ENCODE data around the gene TXNL4B. TPM values are rescaled to one million over a fixed set of nuclear protein-coding genes. Genes with fewer than 3 reads are reported as not detected.

Gene TXNL4B
- total RNA-seq, 1 experiment from 2014 or later: 8.3 TPM

DNA sequence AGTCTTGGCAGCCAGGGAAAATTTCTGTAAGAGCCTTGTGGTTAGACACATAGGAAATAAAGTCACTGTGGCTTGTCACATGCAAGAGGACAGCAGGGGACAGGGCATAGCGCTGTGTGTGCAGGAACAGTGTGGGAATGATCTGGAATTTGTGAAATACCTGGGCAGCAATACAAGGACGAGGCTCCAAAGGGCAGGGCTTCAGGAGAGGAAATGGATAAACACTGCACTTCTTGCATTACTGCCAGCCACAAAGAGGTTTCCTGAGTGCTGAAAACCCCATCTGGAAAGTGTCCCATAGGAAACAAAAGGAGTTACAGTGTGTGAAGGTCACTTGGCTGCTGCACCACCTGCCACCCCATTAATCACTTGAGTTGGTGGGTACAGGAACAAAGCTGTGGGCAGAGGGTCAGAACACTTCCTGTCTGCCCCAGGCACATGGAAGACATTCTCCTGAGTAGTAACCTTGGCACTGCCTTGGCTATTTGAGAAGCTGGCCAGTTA is 51.2 kb downstream of the TXNL4B start:
- TF ChIP-seq GRHL2 (CRISPR knock-in tag; IDR thresholded peaks at IDR 0.05; ENCODE audit: insufficient replicate concordance, severe bottlenecking): no peak
- ATAC-seq: no peak
- no peak for DNase-seq (ENCODE audit: low spot score)

GRCh38 chr16:72036098-72036497 is 57.3 kb downstream of the TXNL4B start:
- Mint-ChIP-seq H3K9me3 (no peaks in the 10 kb centered on the region), H3K27ac (0 out of 2 replicates have a peak overlapping the region, but pooled peaks have one; percentile 41), H3K27me3 (ENCODE audit: low read depth) (no peaks in the 10 kb centered on the region; the same call in 1 of the 2 replicates), H3K36me3 (no peaks in the 10 kb centered on the region), H3K4me3 (no peak overlapping the region), H3K4me1 (peaks cover 19% of the 10 kb centered on the region)
- ChIA-PET CTCF (interaction anchor here (0.8 kb wide), 1 partner anchor 15 kb away, joined by 4 read pairs; no protein-coding TSS in a partner anchor), POLR2A (no interaction called here)
- ATAC-seq: peak; percentile 41
- DNase-seq (ENCODE audit: low spot score): no peak
- peak; percentile 91 for TF ChIP-seq PRDM15 (CRISPR knock-in tag; IDR thresholded peaks at IDR 0.05)
- no peak for TF ChIP-seq ZBTB21 (CRISPR knock-in tag; IDR thresholded peaks at IDR 0.05; ENCODE audit: borderline replicate concordance)

More for the DNA sequence above, 51.2 kb downstream of the TXNL4B start:
- Mint-ChIP-seq H3K9me3 (peaks cover 3% of the 10 kb centered on the region; the same call in 1 of the 2 replicates), H3K4me3 (no peak overlapping the region), H3K4me1 (no peaks in the 10 kb centered on the region), H3K36me3 (no peaks in the 10 kb centered on the region), H3K27me3 (ENCODE audit: low read depth) (no peaks in the 10 kb centered on the region), H3K27ac (no peak overlapping the region)
- POLR2A ChIA-PET: no interaction called here
- CTCF ChIA-PET: no interaction called here

Other genes starting within 250 kb of the TXNL4B start
- 21.5 to 23.2 TPM (median 23.0 TPM) in 3 replicates for gene ATXN1L, start 247.6 kb downstream of the TXNL4B start, total RNA-seq (2021)
- gene ZNF821, start 209.4 kb downstream of the TXNL4B start, total RNA-seq (2021): 14.1 to 16.2 TPM (median 15.4 TPM) in 3 replicates
- 255 to 272 TPM (median 268 TPM) in 3 replicates for gene IST1, start 198.1 kb downstream of the TXNL4B start, total RNA-seq (2021)
- gene PKD1L3, start 93.2 kb downstream of the TXNL4B start, total RNA-seq (2021): not detected in 3 replicates
- gene DHODH, start 84.9 kb downstream of the TXNL4B start, total RNA-seq (2021): 15.3 to 19.0 TPM (median 16.5 TPM) in 3 replicates
- 10.0 to 20.6 TPM (median 11.1 TPM) in 3 replicates for gene HP, start 39.1 kb downstream of the TXNL4B start, total RNA-seq (2021)
- 0.37 TPM in 1 of 3 replicates, not detected in the others for gene HPR, start 30.4 kb downstream of the TXNL4B start, total RNA-seq (2021)
- gene DHX38, start 227 bp upstream of the TXNL4B start, total RNA-seq (2021): 62.4 to 91.7 TPM (median 66.5 TPM) in 3 replicates
- 1.9 to 3.4 TPM (median 3.2 TPM) in 3 replicates for gene PMFBP1, start 78.5 kb upstream of the TXNL4B start, total RNA-seq (2021)

Data from WTC11 (cell line).